Sigmoid colon (tissue), 4 donors: ENCODE measurements around the gene TSKU.

ENCODE experiments used
- EP300 ChIP-seq, 4 donors: sonication (generic); formaldehyde crosslinking; IDR thresholded peaks; one replicate each; pipeline ENCODE4 v1.6.1; 2017; ENCODE audit warnings: antibody characterized with exemption in 4 of 4
- POLR2A ChIP-seq, 2 donors: fragments of 450-650 bp; IDR thresholded peaks; one replicate each; pipeline ENCODE4 v1.6.1; 2016; ENCODE audit warnings: antibody characterized with exemption in 2 of 2, mild to moderate bottlenecking in 2 of 2, moderate library complexity in 2 of 2
- TF ChIP-seq, protein P1 (sequence below), 4 experiments: fragments of 450-650 bp in 3 of 4; fragments of 200-600 bp in 1 of 4; IDR thresholded peaks; one replicate each; pipeline ENCODE4 v1.5.1; 2016 to 2019; ENCODE audit warnings: antibody characterized with exemption in 4 of 4, mild to moderate bottlenecking in 3 of 4, moderate library complexity in 2 of 4

DNA sequence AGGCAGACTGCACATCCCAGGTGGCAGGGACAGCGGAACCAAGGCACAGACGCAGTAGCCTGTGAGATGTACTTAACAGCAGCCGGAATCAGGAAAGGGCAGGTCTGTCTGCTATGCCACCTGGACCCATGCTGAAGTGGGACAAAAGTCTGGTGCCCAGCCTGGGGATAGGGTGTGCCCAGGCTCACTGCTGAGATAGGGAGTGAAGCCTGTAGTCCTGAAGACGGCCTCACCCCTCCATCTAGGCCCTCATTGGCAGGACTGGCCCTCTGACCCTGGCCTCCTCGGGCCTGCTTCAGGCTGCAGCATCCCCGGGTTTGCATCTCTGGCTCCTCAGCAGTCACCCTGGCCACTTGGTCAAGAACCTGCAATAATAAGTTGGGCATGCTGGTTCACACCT lies 32.4 kb upstream of the TSKU start:
- TF ChIP-seq, protein P1, sequence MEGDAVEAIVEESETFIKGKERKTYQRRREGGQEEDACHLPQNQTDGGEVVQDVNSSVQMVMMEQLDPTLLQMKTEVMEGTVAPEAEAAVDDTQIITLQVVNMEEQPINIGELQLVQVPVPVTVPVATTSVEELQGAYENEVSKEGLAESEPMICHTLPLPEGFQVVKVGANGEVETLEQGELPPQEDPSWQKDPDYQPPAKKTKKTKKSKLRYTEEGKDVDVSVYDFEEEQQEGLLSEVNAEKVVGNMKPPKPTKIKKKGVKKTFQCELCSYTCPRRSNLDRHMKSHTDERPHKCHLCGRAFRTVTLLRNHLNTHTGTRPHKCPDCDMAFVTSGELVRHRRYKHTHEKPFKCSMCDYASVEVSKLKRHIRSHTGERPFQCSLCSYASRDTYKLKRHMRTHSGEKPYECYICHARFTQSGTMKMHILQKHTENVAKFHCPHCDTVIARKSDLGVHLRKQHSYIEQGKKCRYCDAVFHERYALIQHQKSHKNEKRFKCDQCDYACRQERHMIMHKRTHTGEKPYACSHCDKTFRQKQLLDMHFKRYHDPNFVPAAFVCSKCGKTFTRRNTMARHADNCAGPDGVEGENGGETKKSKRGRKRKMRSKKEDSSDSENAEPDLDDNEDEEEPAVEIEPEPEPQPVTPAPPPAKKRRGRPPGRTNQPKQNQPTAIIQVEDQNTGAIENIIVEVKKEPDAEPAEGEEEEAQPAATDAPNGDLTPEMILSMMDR (IDR thresholded peaks at IDR 0.05), result no peak
- TF ChIP-seq EP300 (IDR thresholded peaks at IDR 0.05), result no peak
- TF ChIP-seq POLR2A (IDR thresholded peaks at IDR 0.05), result no peak
